ENCODE data around the gene TMEM63B. TPM values are rescaled to one million over a fixed set of nuclear protein-coding genes. Genes with fewer than 3 reads are reported as not detected.

TMEM63B gene
- polyA plus RNA-seq, 2 of the 4 experiments (the other 2 are of a cell fraction) = 21.6 to 24.0 TPM

DNA sequence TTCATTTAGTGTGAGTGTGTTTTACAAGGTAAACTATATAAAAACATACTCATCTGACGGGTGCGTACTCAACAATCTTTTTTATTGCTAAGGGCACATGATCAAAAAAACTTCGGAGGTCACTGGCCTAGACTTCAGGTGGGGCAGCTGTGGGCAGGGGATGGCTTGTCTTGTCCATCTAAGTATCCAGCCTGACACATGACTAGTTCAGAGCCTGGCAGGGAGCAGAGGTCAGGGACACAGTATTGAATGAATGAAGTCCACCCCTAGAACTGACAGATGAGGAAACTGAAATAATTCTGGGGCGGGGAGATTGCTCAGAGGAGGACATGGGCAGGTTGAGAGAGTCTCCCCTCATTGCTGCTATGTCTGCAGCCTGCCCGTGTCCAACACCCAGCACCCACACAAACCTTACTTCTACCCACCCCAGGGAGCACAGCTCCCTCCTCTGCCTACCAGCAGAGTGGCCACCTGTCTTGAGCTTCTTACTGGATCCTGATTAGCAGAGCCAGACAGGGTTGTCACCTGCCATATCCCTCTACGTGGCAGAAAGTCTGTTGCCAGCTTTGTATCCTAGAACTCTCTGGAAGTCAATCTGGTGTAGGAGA, 49.0 kb upstream of the TMEM63B start (continued):
- TF ChIP-seq, protein P1, sequence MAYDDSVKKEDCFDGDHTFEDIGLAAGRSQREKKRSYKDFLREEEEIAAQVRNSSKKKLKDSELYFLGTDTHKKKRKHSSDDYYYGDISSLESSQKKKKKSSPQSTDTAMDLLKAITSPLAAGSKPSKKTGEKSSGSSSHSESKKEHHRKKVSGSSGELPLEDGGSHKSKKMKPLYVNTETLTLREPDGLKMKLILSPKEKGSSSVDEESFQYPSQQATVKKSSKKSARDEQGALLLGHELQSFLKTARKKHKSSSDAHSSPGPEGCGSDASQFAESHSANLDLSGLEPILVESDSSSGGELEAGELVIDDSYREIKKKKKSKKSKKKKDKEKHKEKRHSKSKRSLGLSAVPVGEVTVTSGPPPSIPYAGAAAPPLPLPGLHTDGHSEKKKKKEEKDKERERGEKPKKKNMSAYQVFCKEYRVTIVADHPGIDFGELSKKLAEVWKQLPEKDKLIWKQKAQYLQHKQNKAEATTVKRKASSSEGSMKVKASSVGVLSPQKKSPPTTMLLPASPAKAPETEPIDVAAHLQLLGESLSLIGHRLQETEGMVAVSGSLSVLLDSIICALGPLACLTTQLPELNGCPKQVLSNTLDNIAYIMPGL (CRISPR knock-in tag; IDR thresholded peaks at IDR 0.05; ENCODE audit: borderline replicate concordance) = no peak
- TF ChIP-seq JUN (IDR thresholded peaks at IDR 0.05) (no peak), MAZ (IDR thresholded peaks at IDR 0.05; ENCODE audit: borderline replicate concordance, low read depth, low read length) (no peak), FOSB (CRISPR knock-in tag; IDR thresholded peaks at IDR 0.05) (no peak)

GRCh38 chr6:44078827-44079671, 48.3 kb upstream of the TMEM63B start:
- ATAC-seq = peak; percentile 36 to 69; a peak in 5 of 6 replicates
- peaks cover 18% of the 10 kb centered on the region for H3K4me1 ChIP-seq

GRCh38 chr6:44079672-44080071, 47.7 kb upstream of the TMEM63B start:
- DNase-seq (ENCODE audit: low read depth in 1 of 2, low spot score in 1 of 2) (no peak), FAIRE-seq (no peak), ATAC-seq (no peak)
- Histone ChIP-seq H3K4me3 (no peak overlapping the region), H3K4me1 (peaks cover 12% of the 10 kb centered on the region), H3K9me3 (no peaks in the 10 kb centered on the region), H3K4me2 (no peak overlapping the region), H3K27ac (peak overlapping the region in 1 of 2 experiments; percentile 57; a peak in 1 of 6 replicates)
- CTCF ChIA-PET = interaction anchor here (0.8 to 14.0 kb wide), 44 partner anchors 12 to 471 kb away, joined by 3 to 235 read pairs (median 4); partner anchors contain the start of gene VEGFA
- POLR2A ChIA-PET = interaction anchor here (2.6 kb wide), 1 partner anchor 309 kb away, joined by 18 read pairs; the partner anchor contains the start of gene VEGFA
- 61% methylated on average over 3 of the region's 3 CpGs for whole genome bisulfite sequencing (ENCODE audit: missing lambda C conversion rate)
- TF ChIP-seq CEBPB (IDR thresholded peaks at IDR 0.05) (no peak), POLR2AphosphoS2 (conservative IDR thresholded peaks at IDR 0.05; ENCODE audit: low read length) (no peak), ZNF302 (CRISPR knock-in tag; IDR thresholded peaks at IDR 0.05) (no peak), HEYL (CRISPR knock-in tag; IDR thresholded peaks at IDR 0.05) (no peak), JUN (IDR thresholded peaks at IDR 0.05) (no peak), FOXS1 (CRISPR knock-in tag; IDR thresholded peaks at IDR 0.05) (no peak), ESRRA (IDR thresholded peaks at IDR 0.05; ENCODE audit: borderline replicate concordance, low read length) (no peak), CBX2 (IDR thresholded peaks at IDR 0.05; ENCODE audit: borderline replicate concordance, low read depth) (no peak), ZSCAN20 (CRISPR knock-in tag; IDR thresholded peaks at IDR 0.05) (no peak), POLR2A (IDR thresholded peaks at IDR 0.05; ENCODE audit: low read length) (no peak), RNF2 (IDR thresholded peaks at IDR 0.05; ENCODE audit: borderline replicate concordance, low read depth) (no peak), MAX (IDR thresholded peaks at IDR 0.05) (no peak), SREBF2 (IDR thresholded peaks at IDR 0.05) (no peak), NPAS2 (CRISPR knock-in tag; IDR thresholded peaks at IDR 0.05; ENCODE audit: borderline replicate concordance) (no peak), HOXB13 (CRISPR knock-in tag; IDR thresholded peaks at IDR 0.05; ENCODE audit: low read depth) (no peak)

More at GRCh38 chr6:44078827-44079671, 48.3 kb upstream of the TMEM63B start:
- FAIRE-seq (no peak), DNase-seq (ENCODE audit: low read depth in 1 of 2, low spot score in 1 of 2) (peak; percentile 65 to 73)
- Histone ChIP-seq H3K27ac (peak overlapping the region; percentile 13 to 57; a peak in 3 of 6 replicates), H3K4me2 (no peak overlapping the region), H3K9me3 (no peaks in the 10 kb centered on the region), H3K4me3 (no peak overlapping the region)
- ChIA-PET CTCF (interaction anchor here (0.5 to 14.0 kb wide), 78 partner anchors 10 to 470 kb away, joined by 3 to 235 read pairs (median 4); partner anchors contain the start of gene VEGFA), POLR2A (interaction anchor here (2.6 kb wide), 1 partner anchor 309 kb away, joined by 18 read pairs; the partner anchor contains the start of gene VEGFA)
- TF ChIP-seq HOXB5 (CRISPR knock-in tag; IDR thresholded peaks at IDR 0.05) (no peak), SMC3 (IDR thresholded peaks at IDR 0.05) (peak; percentile 93), EHMT2 (IDR thresholded peaks at IDR 0.05; ENCODE audit: low read depth) (no peak), CTCF (IDR thresholded peaks at IDR 0.05) (peak; percentile 82), PHF8 (IDR thresholded peaks at IDR 0.05; ENCODE audit: borderline replicate concordance, low read depth) (no peak), RAD21 (conservative IDR thresholded peaks at IDR 0.05 in 1 of 2, IDR thresholded peaks at IDR 0.05 in 1 of 2) (peak; percentile 93 to 96), JUN (IDR thresholded peaks at IDR 0.05) (no peak)
- TF ChIP-seq, protein P2, sequence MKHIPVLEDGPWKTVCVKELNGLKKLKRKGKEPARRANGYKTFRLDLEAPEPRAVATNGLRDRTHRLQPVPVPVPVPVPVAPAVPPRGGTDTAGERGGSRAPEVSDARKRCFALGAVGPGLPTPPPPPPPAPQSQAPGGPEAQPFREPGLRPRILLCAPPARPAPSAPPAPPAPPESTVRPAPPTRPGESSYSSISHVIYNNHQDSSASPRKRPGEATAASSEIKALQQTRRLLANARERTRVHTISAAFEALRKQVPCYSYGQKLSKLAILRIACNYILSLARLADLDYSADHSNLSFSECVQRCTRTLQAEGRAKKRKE (CRISPR knock-in tag; IDR thresholded peaks at IDR 0.05; ENCODE audit: low read depth) = no peak
- TF ChIP-seq, protein P3, sequence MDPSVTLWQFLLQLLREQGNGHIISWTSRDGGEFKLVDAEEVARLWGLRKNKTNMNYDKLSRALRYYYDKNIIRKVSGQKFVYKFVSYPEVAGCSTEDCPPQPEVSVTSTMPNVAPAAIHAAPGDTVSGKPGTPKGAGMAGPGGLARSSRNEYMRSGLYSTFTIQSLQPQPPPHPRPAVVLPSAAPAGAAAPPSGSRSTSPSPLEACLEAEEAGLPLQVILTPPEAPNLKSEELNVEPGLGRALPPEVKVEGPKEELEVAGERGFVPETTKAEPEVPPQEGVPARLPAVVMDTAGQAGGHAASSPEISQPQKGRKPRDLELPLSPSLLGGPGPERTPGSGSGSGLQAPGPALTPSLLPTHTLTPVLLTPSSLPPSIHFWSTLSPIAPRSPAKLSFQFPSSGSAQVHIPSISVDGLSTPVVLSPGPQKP (IDR thresholded peaks at IDR 0.05; ENCODE audit: low read depth, low read length) = no peak
- 19% methylated on average over 8 of the region's 8 CpGs for WGBS (ENCODE audit: missing lambda C conversion rate)
